ENCODE data around the gene CNOT11.

- TF ChIP-seq CTCF (IDR thresholded peaks at IDR 0.05) (no peak), EZH2 (IDR thresholded peaks at IDR 0.05; ENCODE audit: borderline replicate concordance, insufficient read depth, low read depth, low read length, poor library complexity, severe bottlenecking) (no peak)
Observed at GRCh38 chr2:101234169-101234938, 18.3 kb upstream of the CNOT11 start.
